ENCODE results near the gene MZB1.

MZB1 gene

DNA sequence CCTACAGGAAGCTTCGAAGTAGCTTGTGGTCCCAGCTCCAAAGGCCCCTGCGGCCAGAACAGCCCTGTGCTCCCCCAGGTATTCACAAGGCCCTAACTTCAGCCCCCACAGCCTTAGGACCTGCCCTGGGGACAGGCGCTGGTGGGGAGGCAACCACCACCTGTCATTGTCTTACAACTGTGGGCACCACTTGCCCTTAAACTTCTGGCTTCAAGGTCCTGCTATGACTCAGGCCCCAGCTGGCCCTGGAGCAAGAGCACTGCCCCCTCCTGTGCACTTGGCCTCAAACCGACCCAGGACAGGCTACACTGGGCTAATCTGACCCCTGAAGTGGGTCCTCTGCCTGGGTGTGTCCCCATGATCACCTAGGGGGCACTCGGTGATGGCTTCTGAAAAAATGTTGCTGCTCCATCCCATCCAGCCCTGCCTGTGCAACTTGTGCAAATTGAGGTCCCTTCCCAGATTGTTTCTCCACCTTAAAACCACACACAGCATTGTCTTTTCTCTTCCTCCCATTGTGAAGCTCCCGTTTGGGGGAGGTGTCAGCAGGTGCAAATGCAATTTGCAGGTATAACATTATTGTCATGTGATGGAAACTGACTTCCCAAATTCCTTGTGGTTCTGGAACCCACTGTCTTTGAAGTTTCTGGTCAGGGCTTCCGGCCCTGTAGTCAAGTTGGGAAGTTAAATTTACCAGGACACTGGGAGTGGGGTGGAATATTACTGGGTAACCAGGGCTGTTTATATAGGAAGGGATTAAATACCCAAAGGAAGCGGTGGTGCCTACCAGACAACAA is 6.3 kb upstream of the MZB1 start:
- H3K36me3 Mint-ChIP-seq (ENCODE audit: low read depth), result peaks cover 10% of the 10 kb centered on the region
- H3K9me3 Mint-ChIP-seq, result no peaks in the 10 kb centered on the region
- no peak for TF ChIP-seq CTCF (IDR thresholded peaks at IDR 0.05; ENCODE audit: unreplicated experiment in 3 of 3)
- H3K27me3 Mint-ChIP-seq (ENCODE audit: low read depth), result peaks cover 37% of the 10 kb centered on the region
- peak overlapping the region; percentile 24 to 85 (median 66) for H3K4me3 Mint-ChIP-seq
- H3K4me1 Mint-ChIP-seq, result peaks cover 24% of the 10 kb centered on the region
- H3K27ac Mint-ChIP-seq, result peak overlapping the region in 1 of 3 experiments; percentile 40

- Mint-ChIP-seq H3K27me3 (ENCODE audit: low read depth) (peaks cover 38% of the 10 kb centered on the region), H3K4me3 (peak within 1 kb of the TSS; percentile 82 to 89 (median 85))
- TF ChIP-seq CTCF (IDR thresholded peaks at IDR 0.05; ENCODE audit: unreplicated experiment in 3 of 3), result no peak
These were observed 5.2 kb upstream of the MZB1 start, which contains the start of gene PROB1 for GRCh38 chr5:139394654-139395566. PROB1 (minus strand) TSS chr5:139395104; CDS start chr5:139395081, 23 bp downstream.

DNA sequence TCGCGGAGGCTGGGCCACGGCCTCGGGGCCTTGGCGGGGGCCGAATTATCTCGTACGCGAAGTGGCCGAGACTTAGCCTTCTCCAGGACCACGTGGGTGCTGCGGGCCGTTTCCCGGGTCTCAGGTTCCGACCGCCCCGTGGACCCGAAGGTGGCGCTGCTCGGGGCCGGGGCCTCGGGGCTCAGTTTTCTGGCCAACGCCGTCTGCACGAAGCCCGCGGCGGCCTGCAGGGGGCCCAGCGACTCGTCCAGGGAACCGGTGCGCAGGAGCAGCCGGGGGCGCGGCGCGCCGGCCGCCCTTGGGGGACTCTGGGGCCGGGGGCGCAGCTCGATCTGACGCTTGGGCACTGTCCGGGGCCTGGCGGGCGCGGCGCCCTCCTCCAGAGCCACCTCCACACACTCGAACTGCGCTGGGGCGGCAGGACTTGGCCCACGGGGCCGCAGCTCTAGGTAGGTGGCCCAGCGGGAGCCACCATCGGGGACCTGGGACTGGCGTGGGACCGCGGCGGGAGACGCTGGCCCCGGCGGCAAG is 4.5 kb upstream of the MZB1 start:
- peak overlapping the region; percentile 82 to 89 (median 85) for H3K4me3 Mint-ChIP-seq
- H3K4me1 Mint-ChIP-seq, result peaks cover 29% of the 10 kb centered on the region
- H3K27me3 Mint-ChIP-seq (ENCODE audit: low read depth), result peaks cover 38% of the 10 kb centered on the region
- no peak overlapping the region for H3K27ac Mint-ChIP-seq
- peaks cover 5% of the 10 kb centered on the region for H3K36me3 Mint-ChIP-seq (ENCODE audit: low read depth)
- TF ChIP-seq CTCF (IDR thresholded peaks at IDR 0.05; ENCODE audit: unreplicated experiment in 3 of 3), result peak; percentile 54 to 57 (median 56)
- no peaks in the 10 kb centered on the region for H3K9me3 Mint-ChIP-seq

More at GRCh38 chr5:139394654-139395566, 5.2 kb upstream of the MZB1 start, which contains the start of gene PROB1:
- peaks cover 10% of the 10 kb centered on the region for H3K36me3 Mint-ChIP-seq (ENCODE audit: low read depth)
- H3K4me1 Mint-ChIP-seq, result peaks cover 29% of the 10 kb centered on the region
- H3K9me3 Mint-ChIP-seq, result no peaks in the 10 kb centered on the region
- H3K27ac Mint-ChIP-seq, result no peak within 1 kb of the TSS

- Mint-ChIP-seq H3K9me3 (no peaks in the 10 kb centered on the region), H3K27ac (no peak overlapping the region)
These were observed 3.9 kb upstream of the MZB1 start for GRCh38 chr5:139393497-139394122.

More at GRCh38 chr5:139393497-139394122, 3.9 kb upstream of the MZB1 start:
- H3K27me3 Mint-ChIP-seq (ENCODE audit: low read depth), result peaks cover 38% of the 10 kb centered on the region
- peaks cover 3% of the 10 kb centered on the region for H3K36me3 Mint-ChIP-seq (ENCODE audit: low read depth)
- peaks cover 29% of the 10 kb centered on the region for H3K4me1 Mint-ChIP-seq
- peak overlapping the region; percentile 82 to 89 (median 85) for H3K4me3 Mint-ChIP-seq
- TF ChIP-seq CTCF (IDR thresholded peaks at IDR 0.05; ENCODE audit: unreplicated experiment in 3 of 3), result no peak
